AG04449 (cell line): ENCODE data around the gene UCK1.

Experiments used
- CTCF ChIA-PET: fragments of 350-600 bp; formaldehyde crosslinking; extraction: SDS; loops from one replicate; lab custom pipeline; 2021; ENCODE audit warnings: antibody characterized with exemption; lab: Yijun Ruan, JAX
- POLR2A ChIA-PET: fragments of 400-600, 350-600 bp; formaldehyde crosslinking; extraction: SDS; loops from one replicate; lab custom pipeline; 2020; ENCODE audit warnings: antibody characterized with exemption, inconsistent platforms; lab: Yijun Ruan, JAX
- DNase-seq: peaks from one replicate; pipeline ENCODE4 v3.0.0-alpha.2; 2010; ENCODE audit warnings: low read depth, low spot score
- H3K4me3 ChIP-seq: 2 replicates; pipeline ENCODE4 v1.5.1; 2011; ENCODE audit warnings: low read depth, mild to moderate bottlenecking, control low read depth, low read length
- CTCF ChIP-seq: IDR thresholded peaks from one replicate; pipeline ENCODE4 v1.5.1; 2011; ENCODE audit warnings: mild to moderate bottlenecking, moderate library complexity, low read length, control low read depth, inconsistent platforms; ENCODE audit not compliant: insufficient read depth; ENCODE audit errors: missing control alignments

Gene UCK1

GRCh38 chr9:131565369-131565768 lies 34.3 kb upstream of the UCK1 start:
- no peak for DNase-seq
- no peak for TF ChIP-seq CTCF
- no peak overlapping the region for H3K4me3 ChIP-seq
- POLR2A ChIA-PET = no interaction called here
- CTCF ChIA-PET = interaction anchor here (0.9 to 1.8 kb wide), 2 partner anchors 12 to 174 kb away, joined by 3 to 7 read pairs; partner anchors contain the start of gene RAPGEF1

- ChIA-PET CTCF (interaction anchor here (0.8 to 2.1 kb wide), 3 partner anchors 25 to 180 kb away, joined by 3 to 5 read pairs (median 4); no protein-coding TSS in a partner anchor), POLR2A (no interaction called here)
- no peak overlapping the region for H3K4me3 ChIP-seq
- no peak for DNase-seq
- TF ChIP-seq CTCF = no peak
Measured at GRCh38 chr9:131562032-131562959, 31.2 kb upstream of the UCK1 start.

- no peak overlapping the region for H3K4me3 ChIP-seq
- ChIA-PET POLR2A (no interaction called here), CTCF (interaction anchor here (0.6 to 1.3 kb wide), 3 partner anchors 32 to 613 kb away, joined by 3 to 4 read pairs (median 3); no protein-coding TSS in a partner anchor)
- TF ChIP-seq CTCF = no peak
- DNase-seq = no peak
Measured at GRCh38 chr9:131559421-131560000, 28.4 kb upstream of the UCK1 start.

- ChIA-PET POLR2A (no interaction called here), CTCF (no interaction called here)
- no peak for DNase-seq
- no peak for TF ChIP-seq CTCF
- H3K4me3 ChIP-seq = no peak overlapping the region
Measured at GRCh38 chr9:131557855-131558548, 26.9 kb upstream of the UCK1 start.

- CTCF ChIA-PET = no interaction called here
- DNase-seq = no peak
- POLR2A ChIA-PET = no interaction called here
- TF ChIP-seq CTCF = no peak
- no peak overlapping the region for H3K4me3 ChIP-seq
Measured at GRCh38 chr9:131555841-131556673, 25.0 kb upstream of the UCK1 start.
